Measurements from ENCODE around the gene ZFP36L1. TPM values are rescaled to one million over a fixed set of nuclear protein-coding genes. Genes with fewer than 3 reads are reported as not detected.

The ZFP36L1 gene
- total RNA-seq, 1 donor: 24.2 TPM

DNA sequence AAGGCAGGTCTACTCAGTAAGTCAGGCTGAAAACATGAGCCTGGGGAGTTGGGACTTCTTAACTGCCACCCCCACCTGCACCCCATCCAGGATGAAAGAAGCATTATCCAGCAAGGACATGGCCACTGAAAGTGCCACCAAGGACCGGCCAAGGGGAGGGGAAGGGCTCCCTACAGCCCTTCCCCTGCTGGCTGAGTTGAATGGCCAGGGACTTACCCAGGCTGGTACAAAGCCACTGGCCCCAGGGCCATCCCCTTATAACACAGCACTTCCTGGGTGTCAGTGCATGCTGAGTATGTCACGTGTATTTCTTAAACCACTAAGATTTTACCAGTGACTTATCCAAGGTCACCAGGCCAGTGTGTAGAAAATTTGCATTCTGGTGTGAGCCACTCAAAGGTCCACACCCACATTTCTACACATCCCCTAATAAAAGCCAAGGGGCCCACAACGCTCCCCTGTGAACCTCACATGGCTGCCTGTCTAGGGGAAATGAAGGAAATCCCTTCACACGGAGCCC lies 29.3 kb upstream of the ZFP36L1 start:
- no peak for DNase-seq (ENCODE audit: low read depth)
- H3K4me3 ChIP-seq (ENCODE audit: low read depth, low read length): no peak overlapping the region
- TF ChIP-seq, protein P1, sequence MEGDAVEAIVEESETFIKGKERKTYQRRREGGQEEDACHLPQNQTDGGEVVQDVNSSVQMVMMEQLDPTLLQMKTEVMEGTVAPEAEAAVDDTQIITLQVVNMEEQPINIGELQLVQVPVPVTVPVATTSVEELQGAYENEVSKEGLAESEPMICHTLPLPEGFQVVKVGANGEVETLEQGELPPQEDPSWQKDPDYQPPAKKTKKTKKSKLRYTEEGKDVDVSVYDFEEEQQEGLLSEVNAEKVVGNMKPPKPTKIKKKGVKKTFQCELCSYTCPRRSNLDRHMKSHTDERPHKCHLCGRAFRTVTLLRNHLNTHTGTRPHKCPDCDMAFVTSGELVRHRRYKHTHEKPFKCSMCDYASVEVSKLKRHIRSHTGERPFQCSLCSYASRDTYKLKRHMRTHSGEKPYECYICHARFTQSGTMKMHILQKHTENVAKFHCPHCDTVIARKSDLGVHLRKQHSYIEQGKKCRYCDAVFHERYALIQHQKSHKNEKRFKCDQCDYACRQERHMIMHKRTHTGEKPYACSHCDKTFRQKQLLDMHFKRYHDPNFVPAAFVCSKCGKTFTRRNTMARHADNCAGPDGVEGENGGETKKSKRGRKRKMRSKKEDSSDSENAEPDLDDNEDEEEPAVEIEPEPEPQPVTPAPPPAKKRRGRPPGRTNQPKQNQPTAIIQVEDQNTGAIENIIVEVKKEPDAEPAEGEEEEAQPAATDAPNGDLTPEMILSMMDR (IDR thresholded peaks at IDR 0.05; ENCODE audit: insufficient read depth, low read depth, low read length): no peak

DNA sequence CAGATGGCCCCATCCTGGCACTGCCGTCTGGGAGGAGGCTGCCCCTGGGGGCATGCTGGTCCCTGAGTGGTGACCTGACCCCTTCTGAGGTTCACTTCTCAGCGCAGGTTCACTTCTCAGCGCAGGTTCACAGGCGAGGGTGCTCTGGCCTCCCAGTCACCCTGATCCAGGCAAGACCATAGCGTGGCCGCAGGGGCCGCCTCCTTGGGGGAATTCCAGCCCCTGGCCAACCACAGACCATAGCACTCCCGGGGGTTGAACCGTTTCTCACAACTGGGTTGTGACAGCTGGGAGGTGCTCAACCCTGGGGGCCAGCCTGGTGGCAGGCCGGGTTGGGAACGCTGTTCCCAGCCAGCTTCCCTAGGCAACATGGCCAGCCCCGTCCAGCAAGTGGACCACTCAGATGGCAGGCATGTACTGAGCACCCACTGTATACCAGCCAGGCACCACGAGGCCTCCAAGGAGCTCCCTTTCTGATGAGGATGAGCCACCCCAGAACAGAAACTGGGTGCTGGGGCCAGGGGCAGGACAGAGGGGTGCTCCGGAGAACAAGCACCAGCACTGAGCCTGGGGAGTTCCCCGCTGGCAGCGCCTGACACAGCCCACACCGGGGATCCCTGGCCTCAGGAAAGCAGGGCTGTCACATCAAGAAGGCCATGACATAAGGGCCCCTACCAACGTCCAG lies 28.3 kb upstream of the ZFP36L1 start:
- no peak overlapping the region for H3K4me3 ChIP-seq (ENCODE audit: low read depth, low read length)
- TF ChIP-seq, protein P1 (IDR thresholded peaks at IDR 0.05; ENCODE audit: insufficient read depth, low read depth, low read length): no peak
- DNase-seq (ENCODE audit: low read depth): no peak

DNA sequence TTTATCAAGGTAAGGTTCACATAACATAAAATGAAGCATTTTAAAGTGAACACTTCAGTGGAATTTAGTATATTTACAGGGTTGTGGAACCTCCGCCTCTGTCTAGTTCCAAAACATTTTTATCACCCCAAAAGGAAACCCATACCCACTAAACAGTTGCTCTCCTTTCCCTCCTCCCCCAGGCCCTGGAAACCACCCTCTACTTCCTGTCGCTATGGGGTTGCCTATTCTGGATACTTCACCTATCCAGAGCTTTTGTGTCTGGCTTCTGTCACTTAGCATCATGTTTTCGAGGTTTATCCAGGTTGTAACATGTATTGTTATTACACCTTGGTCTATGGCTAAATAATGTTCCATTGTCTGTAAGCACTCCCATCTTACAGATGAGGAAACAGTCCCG lies 27.7 kb upstream of the ZFP36L1 start:
- TF ChIP-seq, protein P1 (IDR thresholded peaks at IDR 0.05; ENCODE audit: insufficient read depth, low read depth, low read length): no peak
- no peak for DNase-seq (ENCODE audit: low read depth)
- no peak overlapping the region for H3K4me3 ChIP-seq (ENCODE audit: low read depth, low read length)

DNA sequence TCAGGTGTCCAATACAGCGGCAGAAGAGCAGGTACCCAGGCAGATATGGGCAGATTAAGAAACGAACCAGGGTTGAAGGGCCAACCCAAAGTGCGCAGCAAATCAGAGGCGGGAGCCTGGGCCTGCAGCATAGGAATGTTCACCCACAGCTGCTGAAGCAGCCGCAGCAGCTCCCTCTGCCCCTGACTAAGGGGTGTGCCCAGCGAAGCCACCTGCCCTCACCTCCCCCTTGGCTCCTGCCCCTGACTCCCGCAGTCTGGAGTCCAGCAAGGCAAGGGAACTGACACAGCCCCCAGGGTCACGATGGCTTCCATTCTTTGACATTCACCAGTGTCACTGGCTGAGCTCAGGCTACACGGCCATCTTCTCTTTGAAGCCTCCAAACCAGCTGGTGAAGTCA lies 27.3 kb upstream of the ZFP36L1 start:
- DNase-seq (ENCODE audit: low read depth): no peak
- H3K4me3 ChIP-seq (ENCODE audit: low read depth, low read length): no peak overlapping the region
- TF ChIP-seq, protein P1 (IDR thresholded peaks at IDR 0.05; ENCODE audit: insufficient read depth, low read depth, low read length): no peak

DNA sequence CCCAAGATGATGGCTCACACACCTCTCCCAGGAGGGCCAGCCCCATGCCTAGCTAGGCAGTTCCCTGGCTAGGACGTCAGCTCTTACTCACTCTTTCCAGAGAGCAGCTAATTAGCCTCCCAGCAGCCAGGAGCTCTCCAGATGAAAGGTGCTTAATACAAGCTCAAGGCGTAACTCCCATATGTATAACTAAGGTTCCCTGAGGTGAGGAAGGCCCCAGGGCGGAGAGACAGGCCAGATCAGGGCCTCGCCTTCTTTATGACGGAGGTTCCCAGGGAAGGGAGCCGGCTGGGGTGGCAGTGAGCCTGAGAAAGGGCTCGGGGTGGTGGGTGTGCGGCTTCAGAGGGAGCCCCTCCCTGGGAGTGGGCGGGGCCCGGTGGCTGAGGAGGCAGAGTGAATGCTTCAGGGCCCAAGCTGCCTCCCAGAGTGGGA lies 26.4 kb upstream of the ZFP36L1 start:
- TF ChIP-seq, protein P1 (IDR thresholded peaks at IDR 0.05; ENCODE audit: insufficient read depth, low read depth, low read length): no peak
- DNase-seq (ENCODE audit: low read depth): peak; percentile 87

DNA sequence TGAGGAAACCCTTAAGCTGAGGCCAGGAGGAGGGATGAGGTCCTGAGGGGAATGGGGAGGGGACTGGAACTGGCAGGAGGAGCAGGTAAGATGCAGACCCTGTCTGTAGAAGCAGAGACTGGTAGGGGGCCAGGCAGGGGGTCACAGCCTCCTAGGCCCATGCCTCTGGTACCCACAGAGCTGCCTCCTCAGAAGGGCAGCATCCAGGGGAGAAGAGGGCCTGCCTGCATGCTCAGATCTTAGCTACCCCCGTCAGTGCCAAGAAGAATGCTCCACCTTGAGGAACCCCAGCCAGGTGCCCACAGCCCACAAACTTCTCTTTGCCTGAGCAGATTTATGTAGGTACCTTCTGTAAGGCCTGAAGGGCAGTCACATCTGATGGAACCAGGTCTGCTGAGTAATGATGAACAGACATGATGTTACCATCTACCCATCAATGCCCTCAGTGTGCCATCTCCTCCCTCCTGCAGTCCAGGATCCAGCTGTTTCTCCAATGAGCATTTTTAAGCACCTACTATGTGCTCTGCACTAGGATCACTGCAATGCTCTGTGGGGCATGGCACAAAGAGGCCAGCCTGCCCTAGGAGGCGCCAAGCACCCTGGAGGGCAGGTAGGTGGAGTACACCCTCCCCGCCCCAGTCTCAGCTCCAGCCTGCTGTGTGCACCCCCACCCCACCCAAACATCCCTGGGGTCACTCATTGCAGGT lies 24.8 kb upstream of the ZFP36L1 start:
- no peak overlapping the region for H3K4me3 ChIP-seq (ENCODE audit: low read depth, low read length)
- TF ChIP-seq, protein P1 (IDR thresholded peaks at IDR 0.05; ENCODE audit: insufficient read depth, low read depth, low read length): no peak
- DNase-seq (ENCODE audit: low read depth): no peak

More for the DNA sequence above, 26.4 kb upstream of the ZFP36L1 start:
- no peak overlapping the region for H3K4me3 ChIP-seq (ENCODE audit: low read depth, low read length)
